Stimulated activated CD8-positive, alpha-beta memory T cell treated with anti-CD3 and anti-CD28 coated beads, Interleukin-4, amount 100 ng/mL, for 48 hours (primary cell): Measurements from ENCODE around the gene KIF17.

Experiments
- DNase-seq: peaks from one replicate; pipeline ENCODE4 v3.0.0-alpha.2; 2020

KIF17 gene

DNA sequence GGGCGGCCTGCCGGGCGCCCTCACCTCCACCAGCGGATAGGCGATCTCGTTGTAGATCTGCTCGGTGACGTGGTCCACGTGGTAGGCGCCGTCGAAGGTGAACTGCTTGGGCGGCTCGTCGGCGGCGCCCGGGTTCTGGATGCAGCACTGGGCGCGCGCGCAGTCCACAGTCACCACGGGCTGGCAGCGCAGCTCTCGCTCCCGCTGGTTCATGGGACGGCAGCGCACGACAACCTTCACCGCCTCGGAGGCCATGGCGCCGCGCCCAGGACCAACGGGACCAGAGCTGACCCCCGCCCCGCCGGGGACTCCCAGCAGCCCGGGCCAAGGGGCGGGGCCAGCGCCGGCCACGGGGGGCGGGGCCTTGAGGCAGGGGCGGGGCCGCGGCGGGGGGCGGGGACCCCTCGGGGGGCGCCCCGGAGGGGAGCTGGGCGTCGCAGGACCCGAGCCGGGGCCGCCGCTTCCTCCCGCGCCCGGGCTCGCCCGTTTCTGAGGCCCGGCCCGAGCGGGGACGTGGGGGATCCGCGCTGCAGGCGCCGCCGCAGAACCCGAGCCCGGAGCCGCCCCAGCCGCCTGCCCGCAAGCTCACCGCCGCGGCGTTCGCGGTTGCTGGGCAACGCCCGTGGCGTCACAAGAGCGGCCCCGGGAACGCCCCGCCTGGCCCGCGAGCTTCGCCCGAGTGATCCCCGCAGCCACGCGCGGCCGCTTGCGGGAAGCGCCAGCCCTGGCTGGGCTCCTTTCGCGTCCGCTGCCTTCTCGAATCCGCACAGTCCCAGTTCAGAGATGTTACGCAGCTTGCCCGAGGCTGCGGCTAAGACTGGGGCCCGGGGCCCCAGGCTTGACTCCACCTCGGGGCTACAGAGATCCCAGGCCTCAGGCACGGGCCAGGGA, at the start of gene KIF17:
Gene KIF17 (minus strand): TSS at position 556 of the 891 bp plus-strand sequence. CDS start 301 bp downstream, at position 255.
- DNase-seq, result peak; percentile 71

GRCh38 chr1:20767271-20767670, 49.5 kb upstream of the KIF17 start:
- no peak for DNase-seq

- no peak for DNase-seq
Measured at GRCh38 chr1:20763417-20763816, 45.6 kb upstream of the KIF17 start.

GRCh38 chr1:20760322-20760721, 42.5 kb upstream of the KIF17 start:
- DNase-seq, result no peak

- no peak for DNase-seq
Measured at GRCh38 chr1:20753589-20753988, 35.8 kb upstream of the KIF17 start.

GRCh38 chr1:20751462-20751990, 33.7 kb upstream of the KIF17 start:
- DNase-seq, result no peak

- no peak for DNase-seq
Measured at GRCh38 chr1:20742671-20743070, 24.9 kb upstream of the KIF17 start.

DNA sequence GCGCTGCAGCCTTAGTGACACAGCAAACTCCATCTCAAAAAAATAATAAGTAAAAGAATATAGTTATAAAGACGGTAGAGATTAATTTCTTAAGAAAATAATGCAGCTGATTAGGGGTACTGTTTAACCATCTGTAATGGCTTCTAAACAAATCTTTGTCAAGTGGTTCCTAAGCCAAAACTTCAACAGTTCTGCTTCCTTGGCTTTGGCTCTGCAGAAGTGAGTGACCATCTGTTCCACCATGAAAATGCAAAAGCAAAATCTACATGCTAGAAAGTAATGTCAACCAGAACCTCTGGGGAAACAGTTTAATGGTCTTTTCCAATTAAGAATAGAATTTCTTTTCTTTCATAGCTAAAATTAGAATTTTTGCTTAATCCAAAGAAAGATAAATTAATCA, 23.0 kb upstream of the KIF17 start:
- no peak for DNase-seq

- DNase-seq, result no peak
Measured at GRCh38 chr1:20739225-20739624, 21.4 kb upstream of the KIF17 start.

- DNase-seq, result no peak
Measured at GRCh38 chr1:20735581-20736111, 17.8 kb upstream of the KIF17 start.

DNA sequence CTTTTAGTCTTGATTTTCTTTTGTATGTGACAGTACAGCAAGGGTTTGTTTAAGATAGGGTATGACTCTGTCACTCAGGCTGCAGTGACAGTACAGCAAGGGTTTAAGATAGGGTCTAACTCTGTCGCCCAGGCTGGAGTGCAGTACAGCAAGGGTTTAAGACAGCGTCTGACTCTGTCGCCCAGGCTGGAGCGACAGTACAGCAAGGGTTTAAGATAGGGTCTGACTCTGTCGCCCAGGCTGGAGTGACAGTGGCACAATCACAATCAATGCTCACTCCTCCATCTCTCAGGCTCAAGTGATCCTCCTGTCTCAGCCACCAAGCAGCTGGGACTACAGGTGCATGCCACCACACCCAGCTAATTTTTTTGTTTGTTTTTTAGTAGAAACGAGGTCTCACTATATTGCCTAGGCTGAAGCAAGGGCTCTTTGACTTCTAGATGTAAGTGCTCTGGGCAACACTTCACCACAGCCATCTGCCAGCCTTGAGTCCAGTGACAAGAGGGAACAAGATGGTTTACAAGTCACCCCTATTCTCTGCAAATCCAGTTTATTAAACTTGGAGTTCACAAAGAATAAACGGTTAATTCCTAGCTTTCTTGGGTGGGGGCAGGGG, 15.7 kb upstream of the KIF17 start:
- peak; percentile 24 for DNase-seq

- peak; percentile 82 for DNase-seq
Measured at GRCh38 chr1:20732588-20733359, 15.0 kb upstream of the KIF17 start, which contains the start of gene SH2D5. Gene SH2D5, minus strand, starts transcription at chr1:20732703. Its CDS starts 4,659 bp downstream, at chr1:20728044.

DNA sequence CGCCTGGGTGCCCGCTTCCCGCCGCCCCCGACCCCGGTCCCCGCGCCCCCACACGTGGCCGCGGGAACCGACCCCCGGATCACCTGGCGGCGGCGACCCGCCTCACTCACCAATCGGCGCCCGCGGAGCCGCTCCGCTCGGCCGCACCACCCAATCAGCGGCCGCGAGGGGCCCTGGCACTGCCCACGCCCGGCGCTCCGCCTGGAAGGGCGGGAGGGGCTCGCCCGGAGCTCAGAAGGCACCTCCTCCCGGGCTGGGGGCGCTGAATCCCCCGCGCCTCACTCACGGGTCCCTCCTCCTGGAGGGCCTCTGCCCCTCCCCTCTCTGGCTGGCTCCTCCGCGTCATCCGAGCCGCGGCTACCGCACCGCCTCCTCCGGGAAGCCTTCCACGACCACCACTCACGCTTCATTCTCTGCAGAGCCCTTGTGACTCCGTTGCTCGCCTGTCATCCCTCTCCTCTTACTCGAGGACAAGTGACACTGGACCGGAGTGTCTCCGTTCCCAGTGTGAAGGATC, 14.3 kb upstream of the KIF17 start:
- DNase-seq, result peak; percentile 74

DNA sequence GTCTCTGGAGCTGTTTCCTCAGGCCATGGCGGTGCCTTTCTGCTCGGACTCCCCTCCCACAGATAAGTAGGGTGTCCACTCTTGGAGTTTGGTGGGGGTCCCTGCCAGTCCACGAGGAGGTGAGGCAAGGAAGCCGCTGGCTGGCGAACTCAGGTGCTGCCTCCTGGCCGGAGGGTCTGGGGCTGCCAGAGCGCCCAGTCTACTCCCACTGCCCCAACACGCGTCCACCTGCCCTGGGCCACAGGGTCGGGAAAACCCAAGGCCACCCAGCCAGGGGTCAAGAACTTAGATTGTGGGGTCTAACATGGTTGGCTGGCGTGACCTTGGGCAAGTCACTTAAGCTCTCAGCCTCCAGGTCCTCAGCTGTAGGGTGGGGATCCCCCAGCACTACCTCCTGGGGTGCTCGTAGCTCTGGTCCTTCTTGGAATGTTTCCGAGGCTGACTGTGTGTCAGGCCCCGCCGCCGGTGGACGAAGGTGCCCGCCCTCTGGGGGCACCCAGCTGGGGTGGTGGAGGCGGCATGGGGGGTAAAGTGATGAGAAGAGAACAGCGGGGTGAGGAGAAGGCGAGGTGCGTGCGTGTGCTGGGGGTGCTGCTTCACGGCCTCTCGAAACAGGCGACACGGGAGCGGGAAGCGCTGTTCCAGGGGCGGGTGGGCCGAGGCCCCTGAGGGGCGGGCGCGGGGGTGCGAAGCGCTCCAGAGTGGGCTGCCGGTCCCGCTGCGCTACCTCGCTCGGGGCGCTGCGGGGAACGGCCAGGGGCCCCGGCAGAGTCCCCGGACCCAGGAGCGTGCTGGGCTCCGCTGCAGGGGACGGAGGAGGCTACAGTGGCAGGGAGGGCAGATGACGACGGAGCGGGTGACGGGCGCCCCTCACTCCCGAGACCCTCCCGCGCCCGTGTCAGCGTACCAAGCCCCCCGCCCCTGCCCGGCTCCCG, 13.5 kb upstream of the KIF17 start:
- DNase-seq, result peak; percentile 31

DNA sequence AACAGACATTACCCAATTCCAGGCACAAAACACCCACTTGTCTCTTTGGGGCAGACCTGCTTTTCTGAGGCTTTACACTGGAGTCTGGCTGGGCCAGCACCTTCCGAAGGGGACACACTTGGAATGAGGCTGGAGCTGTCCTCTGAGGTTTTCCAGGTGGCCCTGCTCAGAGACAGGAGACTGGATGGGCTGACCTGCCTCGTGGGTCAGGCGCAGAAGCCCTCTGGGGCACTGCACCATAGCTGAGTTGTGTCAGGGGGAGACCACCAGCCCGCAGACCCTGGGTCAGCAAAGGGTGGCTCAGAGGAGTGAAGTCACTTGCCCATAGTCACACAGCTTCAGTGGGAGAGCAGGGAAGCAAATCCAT, 12.9 kb upstream of the KIF17 start:
- DNase-seq, result peak; percentile 22

DNA sequence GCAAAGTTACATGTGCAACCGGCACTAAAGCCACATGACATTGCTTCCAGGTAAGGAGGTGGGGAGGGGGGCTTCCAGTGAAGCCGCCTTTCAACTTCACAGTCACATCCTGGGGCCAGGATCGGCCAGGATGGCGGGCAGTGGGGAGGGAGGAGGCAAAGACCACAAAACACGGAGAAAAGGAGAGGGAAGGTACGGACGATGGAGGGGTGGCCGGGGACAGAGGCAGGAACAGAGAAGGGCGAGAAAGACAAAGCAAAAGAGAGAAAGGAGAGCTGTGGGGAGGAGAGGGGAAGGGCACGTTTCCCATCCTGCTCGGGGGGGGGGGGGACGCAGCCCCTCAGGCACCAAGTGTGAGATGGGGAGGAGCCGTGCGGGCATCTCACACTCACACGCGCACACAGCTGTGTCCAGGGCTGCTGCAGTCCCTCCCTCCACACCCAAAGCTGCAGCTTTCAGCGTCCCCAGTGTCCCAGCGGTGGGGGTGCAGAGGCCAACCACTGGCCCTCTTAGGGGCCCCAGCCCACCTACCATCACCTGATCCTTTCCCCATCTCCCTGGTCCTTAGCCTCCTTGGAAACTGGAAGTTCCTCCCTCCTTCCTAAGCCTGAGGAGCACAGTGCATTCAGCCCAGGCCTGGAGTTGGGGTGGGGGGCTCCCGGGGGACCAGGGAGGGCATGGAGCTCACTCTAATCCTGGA, 12.3 kb upstream of the KIF17 start:
- peak; percentile 23 for DNase-seq

- DNase-seq, result peak; percentile 22
Measured at GRCh38 chr1:20729155-20729931, 11.5 kb upstream of the KIF17 start.

DNA sequence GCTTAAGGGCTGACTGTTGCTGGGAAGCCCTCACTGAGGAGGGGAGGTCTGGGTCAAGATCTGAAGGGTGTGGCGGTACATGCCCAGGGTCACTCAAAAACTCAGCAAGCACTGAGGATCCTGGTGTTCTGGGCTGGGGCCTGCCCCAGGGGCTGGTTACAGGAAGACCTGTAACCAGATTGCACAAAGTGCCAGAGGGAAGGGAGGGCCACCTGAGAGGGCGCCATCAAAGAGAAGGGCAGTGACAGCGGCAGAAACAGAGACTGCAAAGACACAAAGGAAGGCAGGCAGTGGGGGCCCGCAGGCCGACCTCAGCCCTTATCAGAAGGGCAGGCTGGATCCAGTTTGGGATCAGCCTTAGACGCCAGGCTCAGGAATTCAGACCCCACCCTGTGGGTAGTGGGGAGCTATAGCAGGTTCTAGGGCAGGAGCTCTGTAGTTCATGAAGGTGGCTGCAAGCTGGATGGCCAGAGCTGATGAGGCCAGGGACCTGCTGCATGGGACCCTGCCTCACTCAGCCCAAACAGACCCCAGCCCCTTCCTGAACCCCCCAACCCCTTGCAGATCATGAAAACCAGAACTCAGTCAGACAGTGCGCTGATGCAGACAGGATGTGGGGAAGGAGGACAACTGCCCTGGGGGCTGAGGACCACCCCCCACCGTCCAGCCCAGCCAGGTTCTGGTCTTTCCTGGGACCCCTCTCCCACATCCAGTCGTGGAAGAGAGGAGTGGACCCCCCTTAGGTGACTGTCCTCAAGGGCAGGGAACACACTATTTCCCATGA, 10.8 kb upstream of the KIF17 start:
- DNase-seq, result peak; percentile 16

- DNase-seq, result peak; percentile 26
Measured at GRCh38 chr1:20727746-20728316, 10.0 kb upstream of the KIF17 start.
